HEK293T (cell line): ENCODE results near the gene RIMBP2.

ENCODE experiments used
- ARNT ChIP-seq: fragments of 450-650 bp; IDR thresholded peaks from 2 replicates; pipeline ENCODE4 v1.6.1; 2017; ENCODE audit warnings: mild to moderate bottlenecking
- BHLHE40 ChIP-seq: fragments of 450-650 bp; IDR thresholded peaks from 2 replicates; pipeline ENCODE4 v1.6.1; 2016; ENCODE audit warnings: mild to moderate bottlenecking, moderate library complexity, borderline replicate concordance
- CTBP1 ChIP-seq: fragments of 450-650 bp; IDR thresholded peaks from 2 replicates; pipeline ENCODE4 v1.6.1; 2016; ENCODE audit warnings: borderline replicate concordance
- ELF4 ChIP-seq: fragments of 450-650 bp; IDR thresholded peaks from 2 replicates; pipeline ENCODE4 v1.6.1; 2017; ENCODE audit warnings: antibody characterized with exemption
- FOXA1 ChIP-seq: fragments of 450-650 bp; IDR thresholded peaks from 2 replicates; pipeline ENCODE4 v1.6.1; 2016; ENCODE audit warnings: mild to moderate bottlenecking
- HDGF ChIP-seq: fragments of 450-650 bp; IDR thresholded peaks from 2 replicates; pipeline ENCODE4 v1.6.1; 2017; ENCODE audit warnings: antibody characterized with exemption, borderline replicate concordance
- L3MBTL2 ChIP-seq: fragments of 450-650 bp; conservative IDR thresholded peaks from 2 replicates; pipeline ENCODE4 v1.6.1; 2016; ENCODE audit warnings: mild to moderate bottlenecking
- LEF1 ChIP-seq: fragments of 450-650 bp; IDR thresholded peaks from 2 replicates; pipeline ENCODE4 v1.6.1; 2017; ENCODE audit warnings: mild to moderate bottlenecking, borderline replicate concordance
- PKNOX1 ChIP-seq: fragments of 450-650 bp; IDR thresholded peaks from 2 replicates; pipeline ENCODE4 v1.6.1; 2016
- SP1 ChIP-seq: fragments of 450-650 bp; IDR thresholded peaks from 2 replicates; pipeline ENCODE4 v1.6.1; 2017
- SUZ12 ChIP-seq: fragments of 450-650 bp; IDR thresholded peaks from 2 replicates; pipeline ENCODE4 v1.6.1; 2016; ENCODE audit warnings: mild to moderate bottlenecking
- TARDBP ChIP-seq: fragments of 450-650 bp; IDR thresholded peaks from 2 replicates; pipeline ENCODE4 v1.6.1; 2016

GRCh38 chr12:130463275-130463658 is 252.8 kb downstream of the RIMBP2 start:
- TF ChIP-seq PKNOX1 (no peak), ARNT (no peak), SP1 (no peak), TARDBP (no peak), BHLHE40 (no peak), LEF1 (no peak), CTBP1 (no peak), SUZ12 (no peak), ELF4 (no peak), L3MBTL2 (no peak), HDGF (no peak), FOXA1 (no peak)
